Colonic mucosa (tissue), 4 donors: Measurements from ENCODE around the gene ZNF79. TPM values are rescaled to one million over a fixed set of nuclear protein-coding genes. Genes with fewer than 3 reads are reported as not detected.

Experiments
- DNase-seq: peaks from one replicate; pipeline ENCODE4 v3.0.0-alpha.2; 2020
- H3K27ac ChIP-seq: fragments of 200-600 bp; one replicate; pipeline ENCODE4 v1.8.0; 2021
- H3K27me3 ChIP-seq: fragments of 200-600 bp; one replicate; pipeline ENCODE4 v1.8.0; 2021
- H3K36me3 ChIP-seq: fragments of 200-600 bp; one replicate; pipeline ENCODE4 v1.8.0; 2021
- H3K4me1 ChIP-seq: fragments of 200-600 bp; one replicate; pipeline ENCODE4 v1.8.0; 2021; ENCODE audit warnings: mild to moderate bottlenecking
- H3K4me3 ChIP-seq: fragments of 200-600 bp; one replicate; pipeline ENCODE4 v1.8.0; 2021
- H3K9ac ChIP-seq, 2 donors: one replicate each; pipeline ENCODE4 v1.7.0; 2013; ENCODE audit warnings: control low read depth in 2 of 2, low read depth in 2 of 2, low read length in 2 of 2
- H3K9me3 ChIP-seq: fragments of 200-600 bp; one replicate; pipeline ENCODE4 v1.8.0; 2021
- intact Hi-C: fragments of 100-400 bp; cut with DNase I; formaldehyde crosslinking; loops from one replicate; pipeline ENCODE4 v1.14.1; 2022
- total RNA-seq, 2 donors: library from RNA; stranded (reverse); fragmentation: NEBNext Ultra II Directional in 1 of 2; extraction: Animal tissue kit (Norgen Biotek cat#: 25700) in 1 of 2; gene quantifications; one replicate each; pipeline ENCODE4 v1.2.1, GENCODE V29; 2021
- TF ChIP-seq, protein P1 (sequence below): fragments of 200-600 bp; IDR thresholded peaks from one replicate; pipeline ENCODE4 v1.8.0; 2022; ENCODE audit warnings: antibody characterized with exemption, mild to moderate bottlenecking
- donor health status: healthy.
- donor health status: DM: no; HTN: no; CAD: no.
- donor health status: DM: no; HTN: no; CAD: no.

ZNF79 gene
- total RNA-seq, 2 donors from 2014 or later: 5.8 to 6.4 TPM

DNA sequence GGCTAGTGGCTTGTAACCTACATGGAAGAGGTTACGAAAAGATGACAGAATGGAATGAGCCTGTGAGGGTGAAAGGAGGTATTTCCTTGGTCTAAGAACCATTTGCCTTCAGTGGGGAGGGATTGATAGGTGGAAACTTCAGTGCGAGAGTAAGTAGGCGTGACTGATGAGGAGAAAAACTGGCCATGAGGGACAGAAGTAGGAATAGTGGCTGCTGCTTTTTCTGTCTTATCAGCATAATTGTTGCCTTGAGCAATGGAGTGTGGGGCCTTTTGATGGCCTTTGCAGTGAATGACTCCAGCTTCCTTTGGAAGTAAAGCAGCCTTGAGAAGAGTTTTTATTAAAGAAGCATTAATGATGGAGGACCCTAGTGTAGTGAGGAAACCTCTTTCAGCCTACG lies 9.0 kb upstream of the ZNF79 start:
- Histone ChIP-seq H3K4me1 (no peaks in the 10 kb centered on the region), H3K9me3 (no peaks in the 10 kb centered on the region), H3K4me3 (no peak overlapping the region), H3K27me3 (no peaks in the 10 kb centered on the region), H3K27ac (no peak overlapping the region), H3K36me3 (no peaks in the 10 kb centered on the region), H3K9ac (no peak overlapping the region)
- TF ChIP-seq, protein P1, sequence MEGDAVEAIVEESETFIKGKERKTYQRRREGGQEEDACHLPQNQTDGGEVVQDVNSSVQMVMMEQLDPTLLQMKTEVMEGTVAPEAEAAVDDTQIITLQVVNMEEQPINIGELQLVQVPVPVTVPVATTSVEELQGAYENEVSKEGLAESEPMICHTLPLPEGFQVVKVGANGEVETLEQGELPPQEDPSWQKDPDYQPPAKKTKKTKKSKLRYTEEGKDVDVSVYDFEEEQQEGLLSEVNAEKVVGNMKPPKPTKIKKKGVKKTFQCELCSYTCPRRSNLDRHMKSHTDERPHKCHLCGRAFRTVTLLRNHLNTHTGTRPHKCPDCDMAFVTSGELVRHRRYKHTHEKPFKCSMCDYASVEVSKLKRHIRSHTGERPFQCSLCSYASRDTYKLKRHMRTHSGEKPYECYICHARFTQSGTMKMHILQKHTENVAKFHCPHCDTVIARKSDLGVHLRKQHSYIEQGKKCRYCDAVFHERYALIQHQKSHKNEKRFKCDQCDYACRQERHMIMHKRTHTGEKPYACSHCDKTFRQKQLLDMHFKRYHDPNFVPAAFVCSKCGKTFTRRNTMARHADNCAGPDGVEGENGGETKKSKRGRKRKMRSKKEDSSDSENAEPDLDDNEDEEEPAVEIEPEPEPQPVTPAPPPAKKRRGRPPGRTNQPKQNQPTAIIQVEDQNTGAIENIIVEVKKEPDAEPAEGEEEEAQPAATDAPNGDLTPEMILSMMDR: no peak
- no peak for DNase-seq
- intact Hi-C loops: no loop called here

DNA sequence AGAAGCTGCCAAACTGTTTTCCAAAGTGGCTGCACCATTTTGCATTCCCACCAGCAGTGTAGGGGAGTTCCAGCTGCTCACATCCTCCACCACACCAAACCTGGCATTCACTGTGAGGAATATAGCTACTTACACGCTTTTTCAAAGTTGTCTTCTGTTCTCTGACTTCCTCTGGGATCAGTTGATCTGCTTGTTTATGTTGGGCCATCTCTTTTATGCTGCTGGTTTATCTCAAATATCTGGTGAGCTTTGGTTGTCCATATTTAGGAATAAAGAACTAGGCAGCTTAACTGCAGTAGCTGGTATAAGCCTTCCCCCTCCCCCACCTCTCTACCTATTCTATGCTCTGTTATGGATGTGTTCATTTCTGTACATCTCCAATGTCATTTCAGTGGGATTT lies 8.5 kb upstream of the ZNF79 start:
- no peaks in the 10 kb centered on the region for H3K9me3 ChIP-seq
- no peaks in the 10 kb centered on the region for H3K4me1 ChIP-seq
- H3K4me3 ChIP-seq: no peak overlapping the region
- intact Hi-C loops: no loop called here
- no peaks in the 10 kb centered on the region for H3K27me3 ChIP-seq
- TF ChIP-seq, protein P1: no peak
- DNase-seq: no peak
- no peaks in the 10 kb centered on the region for H3K36me3 ChIP-seq
- H3K27ac ChIP-seq: no peak overlapping the region
- no peak overlapping the region for H3K9ac ChIP-seq

DNA sequence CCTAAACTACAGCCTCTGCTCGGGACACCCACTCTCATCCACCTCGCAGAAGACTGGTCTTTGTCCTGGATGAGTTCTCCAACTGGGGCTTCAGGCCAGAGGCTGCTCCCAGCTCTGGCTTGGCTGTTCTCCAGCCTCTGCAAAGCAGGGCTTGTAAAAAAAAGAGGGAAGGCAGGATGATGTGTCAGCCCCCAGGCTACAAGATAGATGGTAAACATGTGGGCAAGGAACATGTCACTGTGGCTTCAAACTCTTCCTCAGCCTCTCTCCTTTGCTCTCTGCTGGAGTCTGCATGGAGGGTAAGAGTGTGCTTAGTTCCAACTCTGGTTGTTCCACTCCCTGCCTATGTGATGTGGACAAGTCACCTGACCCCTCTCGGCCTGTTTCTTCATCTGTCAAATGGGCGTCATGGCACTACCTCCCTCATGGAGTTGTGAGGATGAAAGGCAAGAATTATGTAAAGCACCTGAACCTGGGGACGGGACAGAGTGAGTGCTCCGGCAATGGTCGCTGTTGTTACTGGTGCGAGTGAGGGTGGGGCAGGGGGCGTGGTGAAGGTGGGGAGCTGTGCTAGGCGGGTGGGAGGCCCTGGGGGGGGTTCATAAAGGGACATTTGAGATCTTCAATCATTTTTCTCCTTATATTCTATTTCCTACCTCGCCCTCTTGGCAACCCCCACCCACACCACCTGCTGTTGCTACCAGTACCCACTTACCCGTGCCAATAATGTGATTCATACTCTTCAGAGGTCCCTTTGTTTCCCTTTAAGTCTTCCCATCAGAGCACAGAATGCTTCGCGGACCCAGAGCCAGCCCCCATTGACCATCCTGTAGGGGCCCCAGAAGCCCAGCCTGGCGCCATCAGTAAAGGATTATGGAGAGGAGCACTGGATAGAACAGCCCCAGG lies 6.8 kb upstream of the ZNF79 start:
- no peaks in the 10 kb centered on the region for H3K9me3 ChIP-seq
- no peak overlapping the region for H3K27ac ChIP-seq
- no peaks in the 10 kb centered on the region for H3K27me3 ChIP-seq
- no peak for DNase-seq
- no peak overlapping the region for H3K9ac ChIP-seq
- H3K4me3 ChIP-seq: no peak overlapping the region
- H3K36me3 ChIP-seq: no peaks in the 10 kb centered on the region
- TF ChIP-seq, protein P1: no peak
- H3K4me1 ChIP-seq: peaks cover 7% of the 10 kb centered on the region
- intact Hi-C loops: no loop called here

DNA sequence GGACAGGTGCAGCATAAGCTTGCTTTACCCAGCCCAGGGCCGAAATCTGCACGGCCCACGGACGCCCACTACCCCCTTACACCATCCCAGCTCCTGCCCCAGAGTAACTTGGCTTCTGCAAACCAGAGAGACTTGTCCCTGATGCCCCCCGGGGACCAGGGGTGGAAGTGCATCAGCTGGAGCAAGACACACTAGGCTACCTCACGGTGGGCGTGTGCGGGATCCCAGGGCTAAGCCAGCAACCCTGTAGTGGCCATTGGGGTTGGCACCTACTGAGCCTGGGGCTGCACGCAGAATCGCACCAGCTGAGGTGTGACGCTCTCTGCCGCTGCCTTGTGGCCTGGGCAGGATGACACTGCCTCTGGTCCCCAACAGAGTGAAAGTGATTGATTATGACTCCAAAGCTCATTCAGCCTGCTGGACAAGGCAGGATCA lies 6.1 kb upstream of the ZNF79 start:
- no peaks in the 10 kb centered on the region for H3K9me3 ChIP-seq
- no peak overlapping the region for H3K9ac ChIP-seq
- no peaks in the 10 kb centered on the region for H3K36me3 ChIP-seq
- H3K27me3 ChIP-seq: no peaks in the 10 kb centered on the region
- TF ChIP-seq, protein P1: no peak
- no peak overlapping the region for H3K4me3 ChIP-seq
- no peak overlapping the region for H3K27ac ChIP-seq
- DNase-seq: no peak
- peaks cover 14% of the 10 kb centered on the region for H3K4me1 ChIP-seq
- intact Hi-C loops: no loop called here

DNA sequence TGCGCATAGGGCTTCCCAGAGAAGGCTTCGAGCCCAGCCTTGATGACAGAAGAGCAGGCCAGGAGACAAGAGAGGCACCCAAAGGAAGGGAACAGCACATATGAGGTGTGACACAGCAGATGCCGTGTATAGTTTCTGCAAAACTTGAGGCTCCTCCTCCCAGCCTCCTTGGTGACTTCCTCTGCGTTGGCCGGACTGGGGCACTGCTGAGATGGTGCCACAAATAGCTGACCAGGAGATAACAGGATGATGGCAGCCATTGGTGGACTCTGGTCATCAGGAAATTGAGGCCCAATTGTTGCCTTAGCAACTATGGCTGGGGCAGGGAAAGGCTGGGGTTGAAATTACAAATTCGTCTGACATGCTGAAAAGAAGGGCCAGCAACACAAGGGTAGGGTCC lies 4.8 kb upstream of the ZNF79 start:
- no peak overlapping the region for H3K4me3 ChIP-seq
- H3K9ac ChIP-seq: peak overlapping the region in 1 of 2 donors; percentile 80
- no peaks in the 10 kb centered on the region for H3K9me3 ChIP-seq
- no peak overlapping the region for H3K27ac ChIP-seq
- no peaks in the 10 kb centered on the region for H3K36me3 ChIP-seq
- DNase-seq: no peak
- no peaks in the 10 kb centered on the region for H3K27me3 ChIP-seq
- TF ChIP-seq, protein P1: no peak
- H3K4me1 ChIP-seq: peaks cover 15% of the 10 kb centered on the region
- intact Hi-C loops: no loop called here
